Coronary artery (tissue), 2 donors: ENCODE results near the gene ACOXL.

ENCODE experiments used
- DNase-seq: peaks from one replicate; pipeline ENCODE4 v3.0.0-alpha.2; 2017; ENCODE audit warnings: low spot score
- H3K27ac ChIP-seq, 2 donors: fragments of 200-600 bp; sonication (generic); one replicate each; pipeline ENCODE4 v1.5.1; 2016 to 2019
- H3K4me3 ChIP-seq: fragments of 200-600 bp; sonication (generic); 2 replicates; pipeline ENCODE4 v1.5.1; 2016; ENCODE audit warnings: mild to moderate bottlenecking, moderate library complexity
- CTCF ChIP-seq: fragments of 200-600 bp; sonication (generic); IDR thresholded peaks from one replicate; pipeline ENCODE4 v1.5.1; 2019; ENCODE audit warnings: antibody characterized with exemption

Gene ACOXL

GRCh38 chr2:110847651-110848050 is 115.3 kb downstream of the ACOXL start:
- no peak overlapping the region for H3K4me3 ChIP-seq
- no peak for TF ChIP-seq CTCF
- no peak for DNase-seq
- no peak overlapping the region for H3K27ac ChIP-seq

GRCh38 chr2:110848071-110848470 is 115.7 kb downstream of the ACOXL start:
- no peak for TF ChIP-seq CTCF
- Histone ChIP-seq H3K4me3 (no peak overlapping the region), H3K27ac (no peak overlapping the region)
- no peak for DNase-seq

- no peak for TF ChIP-seq CTCF
- no peak for DNase-seq
- Histone ChIP-seq H3K27ac (no peak overlapping the region), H3K4me3 (no peak overlapping the region)
These were observed 116.2 kb downstream of the ACOXL start for GRCh38 chr2:110848519-110849030.

DNA sequence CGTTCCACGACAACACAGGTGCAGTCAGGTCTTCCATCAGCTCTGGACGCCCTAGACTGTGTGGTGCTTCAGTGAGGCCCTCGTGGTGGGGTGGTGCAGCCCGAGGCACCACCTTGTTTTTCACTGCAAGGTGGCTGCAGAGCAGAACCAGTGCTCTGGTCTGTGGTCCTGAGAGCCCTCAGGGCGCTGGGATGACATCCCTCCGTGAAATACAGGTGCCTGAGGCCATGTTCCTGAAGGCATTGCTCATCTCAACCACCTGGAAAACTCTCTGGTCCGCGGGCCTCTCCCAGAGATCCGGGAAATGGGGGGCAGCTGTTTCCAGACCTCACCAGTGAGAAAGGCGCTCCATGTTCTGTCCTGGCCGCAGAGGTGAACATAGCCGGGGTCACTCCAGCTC is 119.2 kb downstream of the ACOXL start:
- no peak for TF ChIP-seq CTCF
- DNase-seq, result no peak
- no peak overlapping the region for H3K4me3 ChIP-seq
- H3K27ac ChIP-seq, result no peak overlapping the region

GRCh38 chr2:110852051-110852450 is 119.7 kb downstream of the ACOXL start:
- H3K27ac ChIP-seq, result no peak overlapping the region
- no peak overlapping the region for H3K4me3 ChIP-seq
- DNase-seq, result no peak
- no peak for TF ChIP-seq CTCF

DNA sequence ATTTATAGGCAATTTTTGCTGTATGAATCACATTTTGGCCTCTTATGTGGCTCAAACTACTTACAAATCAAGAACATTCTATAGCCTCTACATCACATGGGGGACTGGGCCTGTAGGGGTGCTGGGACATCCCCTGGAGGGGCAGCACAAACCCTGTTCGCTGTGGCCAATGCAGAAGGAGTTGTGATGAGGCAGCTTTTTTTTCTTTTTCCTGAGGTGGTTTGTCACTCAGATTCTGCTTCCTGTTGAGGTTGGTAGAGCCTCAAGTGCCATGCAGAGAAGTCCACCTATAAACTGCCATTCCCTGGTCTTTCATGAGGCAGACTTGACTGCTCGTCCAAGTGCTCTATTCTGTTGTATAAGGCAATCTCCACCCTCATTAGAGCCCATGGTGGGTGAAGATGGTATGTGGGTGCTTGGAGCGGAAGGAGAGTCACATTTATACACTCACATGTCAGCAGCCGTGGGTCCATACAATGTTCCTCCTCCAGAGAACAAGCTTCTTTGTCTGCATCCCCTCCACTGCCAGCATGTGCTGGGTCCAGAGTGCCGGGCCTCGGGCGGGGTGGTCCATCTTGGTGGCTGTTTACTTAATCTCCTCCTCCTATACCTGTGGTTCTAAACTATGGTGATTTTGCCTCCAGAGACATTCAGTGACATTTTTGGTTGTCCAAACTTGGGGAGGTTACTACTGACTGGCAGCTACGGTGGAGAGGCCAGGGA is 120.3 kb downstream of the ACOXL start:
- no peak for TF ChIP-seq CTCF
- no peak overlapping the region for H3K27ac ChIP-seq
- no peak overlapping the region for H3K4me3 ChIP-seq
- DNase-seq, result no peak

DNA sequence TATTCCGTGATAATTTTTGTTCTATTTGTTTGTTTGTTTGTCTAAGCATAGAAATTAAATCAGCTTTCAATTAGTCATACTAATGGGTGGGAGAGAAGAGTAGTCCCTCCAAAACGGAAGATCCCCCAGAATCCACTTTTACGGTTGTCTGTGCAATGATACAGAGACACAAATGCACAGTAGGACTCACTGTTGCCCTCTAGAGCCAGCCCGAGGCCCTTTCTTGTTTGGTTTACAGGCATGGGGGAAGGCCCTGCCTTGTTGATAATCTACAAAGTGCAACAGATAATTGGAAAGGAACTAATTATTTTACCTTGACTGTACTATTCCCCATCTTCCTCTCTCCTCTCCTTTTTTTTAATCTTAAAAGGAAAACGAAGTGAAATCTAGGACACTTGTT is 121.1 kb downstream of the ACOXL start:
- H3K27ac ChIP-seq, result no peak overlapping the region
- TF ChIP-seq CTCF, result no peak
- DNase-seq, result no peak
- H3K4me3 ChIP-seq, result no peak overlapping the region
